ENCODE results near the gene RTEL1. TPM values are rescaled to one million over a fixed set of nuclear protein-coding genes. Genes with fewer than 3 reads are reported as not detected.

The RTEL1 gene
- total and polyA plus RNA-seq, 3 donors from 2014 or later = 34.2 to 84.6 (median 56.8) TPM

DNA sequence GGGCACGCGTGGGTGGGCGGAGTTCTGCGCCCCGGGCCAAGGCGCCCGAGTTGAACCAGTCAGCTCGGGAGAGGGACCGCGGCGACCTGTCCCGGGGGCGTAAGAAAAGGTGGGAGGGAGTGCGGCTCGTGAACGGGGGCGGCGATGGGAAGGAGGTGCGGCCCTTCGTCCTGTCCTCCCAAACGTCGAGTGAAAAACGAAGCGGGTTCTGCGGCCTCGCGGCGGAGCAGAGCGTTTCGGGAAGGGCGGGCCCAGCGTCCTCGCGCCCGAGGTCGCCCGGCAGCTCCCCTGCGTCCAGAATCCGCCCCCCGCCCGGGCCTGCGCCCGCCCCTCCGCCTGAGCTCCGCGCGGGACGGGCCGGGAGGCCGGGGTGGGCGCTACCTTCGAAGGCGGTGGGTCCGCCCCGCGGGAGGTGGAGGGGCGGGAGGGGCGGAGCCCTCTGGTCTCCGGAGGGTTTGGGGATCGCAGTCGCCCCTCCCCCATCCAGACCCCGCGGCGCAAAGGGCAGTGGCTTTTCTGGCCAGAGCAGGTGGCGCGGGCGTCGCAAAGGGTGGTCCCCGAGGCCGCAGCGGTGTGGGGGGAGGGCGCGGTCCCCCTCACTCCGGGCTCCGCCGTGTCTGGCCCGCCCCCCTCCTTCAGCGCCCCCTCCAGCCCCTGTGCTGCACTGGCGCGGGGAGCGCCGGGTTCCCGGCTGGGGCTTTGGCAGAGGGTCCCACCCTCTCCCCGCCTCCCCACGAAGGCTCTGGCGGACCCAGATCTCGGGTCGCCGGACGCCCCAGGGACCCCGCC lies 5.7 kb upstream of the RTEL1 start:
- Histone ChIP-seq H3K36me3 (ENCODE audit: low read depth, missing control alignments) (no peaks in the 10 kb centered on the region), H3K27me3 (no peaks in the 10 kb centered on the region), H3K4me1 (peaks cover 16% of the 10 kb centered on the region), H3K4me3 (peak overlapping the region; percentile 58 to 69), H3K27ac (peak overlapping the region in 1 of 2 donors; percentile 24), H3K9me3 (no peaks in the 10 kb centered on the region)
- no peak for DNase-seq
- intact Hi-C loops (cut with DNase I; ENCODE audit: low total_unique reads) = no loop called here
- 1% methylated on average over 83 of the region's 91 CpGs; no CpG with 5 or more reads in 1 of the 2 donors for WGBS, 2 donors
- TF ChIP-seq, protein P1, sequence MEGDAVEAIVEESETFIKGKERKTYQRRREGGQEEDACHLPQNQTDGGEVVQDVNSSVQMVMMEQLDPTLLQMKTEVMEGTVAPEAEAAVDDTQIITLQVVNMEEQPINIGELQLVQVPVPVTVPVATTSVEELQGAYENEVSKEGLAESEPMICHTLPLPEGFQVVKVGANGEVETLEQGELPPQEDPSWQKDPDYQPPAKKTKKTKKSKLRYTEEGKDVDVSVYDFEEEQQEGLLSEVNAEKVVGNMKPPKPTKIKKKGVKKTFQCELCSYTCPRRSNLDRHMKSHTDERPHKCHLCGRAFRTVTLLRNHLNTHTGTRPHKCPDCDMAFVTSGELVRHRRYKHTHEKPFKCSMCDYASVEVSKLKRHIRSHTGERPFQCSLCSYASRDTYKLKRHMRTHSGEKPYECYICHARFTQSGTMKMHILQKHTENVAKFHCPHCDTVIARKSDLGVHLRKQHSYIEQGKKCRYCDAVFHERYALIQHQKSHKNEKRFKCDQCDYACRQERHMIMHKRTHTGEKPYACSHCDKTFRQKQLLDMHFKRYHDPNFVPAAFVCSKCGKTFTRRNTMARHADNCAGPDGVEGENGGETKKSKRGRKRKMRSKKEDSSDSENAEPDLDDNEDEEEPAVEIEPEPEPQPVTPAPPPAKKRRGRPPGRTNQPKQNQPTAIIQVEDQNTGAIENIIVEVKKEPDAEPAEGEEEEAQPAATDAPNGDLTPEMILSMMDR (IDR thresholded peaks at IDR 0.05) = no peak
- no peak for TF ChIP-seq POLR2A (IDR thresholded peaks at IDR 0.05)

DNA sequence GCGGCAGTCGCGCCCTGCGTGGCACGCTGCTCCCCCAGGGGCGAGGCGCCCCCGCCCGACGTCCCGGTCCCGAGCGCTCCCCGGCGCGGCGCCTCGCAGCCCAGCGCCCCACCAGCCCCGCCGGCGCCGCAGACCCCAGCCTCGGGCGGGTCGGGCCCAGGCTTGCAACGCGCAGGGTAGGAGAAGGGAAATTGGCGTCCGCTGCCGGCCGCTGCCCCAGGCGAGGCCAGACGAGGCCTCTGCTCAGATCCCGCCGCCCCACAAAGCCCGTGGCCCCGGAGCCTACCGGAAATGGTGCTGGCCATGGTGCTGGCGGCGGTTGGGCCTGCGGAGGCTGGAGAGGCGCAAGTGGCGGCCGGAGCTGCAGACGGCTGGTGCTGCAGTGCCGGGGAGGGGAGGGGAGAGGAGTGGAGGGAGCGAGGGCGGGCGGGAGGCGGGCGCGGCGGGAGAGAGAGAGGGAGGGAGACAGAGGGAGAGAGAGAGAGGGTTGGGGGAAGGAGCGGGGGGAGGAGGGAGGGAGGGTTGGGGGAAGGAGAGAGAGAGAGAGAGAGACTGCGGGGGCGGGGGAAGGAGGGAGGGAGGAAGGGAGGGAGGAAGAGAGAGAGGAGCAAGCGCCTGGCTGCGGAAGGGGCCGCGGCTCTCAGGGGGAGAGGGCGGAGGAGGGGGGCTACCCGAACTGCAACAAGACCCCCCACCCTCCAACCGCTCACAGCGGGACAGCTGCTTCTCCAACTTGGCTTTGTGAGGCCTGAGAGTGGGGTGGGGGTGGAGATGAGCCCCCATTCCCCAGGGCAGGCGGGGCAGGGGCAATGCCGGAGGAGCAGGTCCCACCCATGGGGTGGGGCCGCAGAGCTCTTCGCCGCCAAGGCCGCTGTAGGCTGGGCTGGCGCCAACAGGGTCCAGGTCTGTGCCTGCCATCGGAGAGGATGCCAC lies 4.8 kb upstream of the RTEL1 start, which contains the start of gene STMN3:
STMN3 (minus strand) TSS at position 384 of the 933 bp plus-strand sequence; CDS start at position 305, 79 bp downstream.
- peaks cover 21% of the 10 kb centered on the region for H3K4me1 ChIP-seq
- 0 to 1% methylated on average over 13 to 14 of the region's 73 CpGs for WGBS, 2 donors
- peak; percentile 87 for DNase-seq

DNA sequence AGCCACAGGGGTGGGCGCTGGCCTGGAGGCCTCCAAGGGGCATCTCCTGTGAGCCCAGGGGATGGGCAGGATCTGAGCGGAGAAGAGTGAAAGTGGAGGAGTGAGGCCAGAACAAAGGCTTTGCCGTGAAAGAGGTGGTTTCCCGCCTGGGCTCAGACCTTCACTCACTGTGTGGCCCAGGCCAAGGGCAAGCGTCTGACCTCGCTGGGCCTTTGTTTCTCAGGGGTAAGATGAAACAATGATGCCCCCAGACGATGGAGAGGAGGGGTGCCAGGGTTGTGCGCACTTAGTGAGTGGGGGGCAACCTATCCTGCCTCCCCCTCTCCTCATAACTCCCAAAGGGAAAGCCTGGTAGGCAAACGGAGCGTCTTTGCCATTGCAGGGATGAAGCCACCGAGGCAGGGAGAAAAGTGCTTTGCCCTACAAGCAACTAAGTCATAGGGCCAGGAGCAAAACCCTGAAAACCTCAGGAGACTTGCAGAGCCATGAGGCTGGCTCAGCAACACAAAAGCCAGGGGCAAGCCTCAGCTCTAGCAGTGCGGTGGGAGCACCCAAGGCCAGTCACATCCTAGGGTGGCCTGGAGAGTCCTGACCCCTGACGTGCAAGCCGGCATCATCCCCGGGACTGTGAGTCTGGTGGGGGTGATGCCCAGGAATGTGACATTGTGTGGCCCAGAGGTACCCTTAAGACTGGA lies 4.0 kb upstream of the RTEL1 start:
- TF ChIP-seq, protein P1 (IDR thresholded peaks at IDR 0.05) = no peak
- no peak for TF ChIP-seq POLR2A (IDR thresholded peaks at IDR 0.05)
- no peaks in the 10 kb centered on the region for H3K36me3 ChIP-seq (ENCODE audit: low read depth, missing control alignments)
- 37 to 38% methylated on average over 11 to 15 of the region's 15 CpGs for WGBS, 2 donors
- intact Hi-C loops (cut with DNase I; ENCODE audit: low total_unique reads) = no loop called here
- no peaks in the 10 kb centered on the region for H3K27me3 ChIP-seq
- peaks cover 21% of the 10 kb centered on the region for H3K4me1 ChIP-seq
- peak overlapping the region in 1 of 2 donors; percentile 53 for H3K27ac ChIP-seq
- DNase-seq = no peak
- peak overlapping the region in 1 of 2 donors; percentile 69 for H3K4me3 ChIP-seq
- no peaks in the 10 kb centered on the region for H3K9me3 ChIP-seq

More for the DNA sequence above, 4.8 kb upstream of the RTEL1 start, which contains the start of gene STMN3:
- H3K27ac ChIP-seq = peak within 1 kb of the TSS in 1 of 2 donors; percentile 53
- H3K27me3 ChIP-seq = no peaks in the 10 kb centered on the region
- no peaks in the 10 kb centered on the region for H3K36me3 ChIP-seq (ENCODE audit: low read depth, missing control alignments)
- peak within 1 kb of the TSS; percentile 58 to 69 for H3K4me3 ChIP-seq
- H3K9me3 ChIP-seq = no peaks in the 10 kb centered on the region
- TF ChIP-seq POLR2A (IDR thresholded peaks at IDR 0.05) = no peak
- TF ChIP-seq, protein P1 (IDR thresholded peaks at IDR 0.05) = no peak
- intact Hi-C loops (cut with DNase I; ENCODE audit: low total_unique reads) = no loop called here

DNA sequence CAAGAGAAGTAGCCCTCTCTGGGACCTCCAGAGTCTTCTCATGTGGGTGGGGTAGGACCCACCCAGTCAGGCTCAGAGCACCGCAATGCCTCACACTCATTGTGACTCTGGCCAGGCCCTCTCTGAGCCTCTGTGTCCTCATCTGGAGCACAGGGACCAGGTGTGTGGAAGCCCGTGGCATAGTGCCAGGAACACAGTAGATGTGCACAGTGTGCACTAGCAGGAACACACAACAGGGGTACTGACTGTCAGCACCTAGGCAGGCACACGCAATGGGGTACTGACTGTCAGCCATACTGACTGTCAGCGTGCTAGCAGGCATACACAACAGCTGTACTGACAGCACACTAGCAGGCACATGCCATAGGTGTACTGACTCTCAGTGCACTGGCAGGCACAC lies 2.9 kb upstream of the RTEL1 start:
- Histone ChIP-seq H3K9me3 (no peaks in the 10 kb centered on the region), H3K27me3 (no peaks in the 10 kb centered on the region), H3K4me1 (peaks cover 27% of the 10 kb centered on the region), H3K27ac (no peak overlapping the region), H3K4me3 (no peak overlapping the region), H3K36me3 (ENCODE audit: low read depth, missing control alignments) (no peaks in the 10 kb centered on the region)
- WGBS, 2 donors = 82 to 86% methylated on average over 3 to 4 of the region's 4 CpGs
- DNase-seq = no peak
- TF ChIP-seq POLR2A (IDR thresholded peaks at IDR 0.05) = no peak
- TF ChIP-seq, protein P1 (IDR thresholded peaks at IDR 0.05) = no peak
- intact Hi-C loops (cut with DNase I; ENCODE audit: low total_unique reads) = no loop called here

Data from testis (tissue), 3 donors.